ENCODE measurements around the gene DNAJC1. TPM values are rescaled to one million over a fixed set of nuclear protein-coding genes. Genes with fewer than 3 reads are reported as not detected.
A peak's percentile ranks its signal among the peaks of the same experiment; 100 is the strongest.
"Not testable (repeated sequence)": the region's sequence is repeated elsewhere in the genome, so short reads cannot be mapped to it uniquely, and the experiment has no call there.

The DNAJC1 gene
- total RNA-seq, 2 donors from 2014 or later = 22.2 to 27.8 TPM

DNA sequence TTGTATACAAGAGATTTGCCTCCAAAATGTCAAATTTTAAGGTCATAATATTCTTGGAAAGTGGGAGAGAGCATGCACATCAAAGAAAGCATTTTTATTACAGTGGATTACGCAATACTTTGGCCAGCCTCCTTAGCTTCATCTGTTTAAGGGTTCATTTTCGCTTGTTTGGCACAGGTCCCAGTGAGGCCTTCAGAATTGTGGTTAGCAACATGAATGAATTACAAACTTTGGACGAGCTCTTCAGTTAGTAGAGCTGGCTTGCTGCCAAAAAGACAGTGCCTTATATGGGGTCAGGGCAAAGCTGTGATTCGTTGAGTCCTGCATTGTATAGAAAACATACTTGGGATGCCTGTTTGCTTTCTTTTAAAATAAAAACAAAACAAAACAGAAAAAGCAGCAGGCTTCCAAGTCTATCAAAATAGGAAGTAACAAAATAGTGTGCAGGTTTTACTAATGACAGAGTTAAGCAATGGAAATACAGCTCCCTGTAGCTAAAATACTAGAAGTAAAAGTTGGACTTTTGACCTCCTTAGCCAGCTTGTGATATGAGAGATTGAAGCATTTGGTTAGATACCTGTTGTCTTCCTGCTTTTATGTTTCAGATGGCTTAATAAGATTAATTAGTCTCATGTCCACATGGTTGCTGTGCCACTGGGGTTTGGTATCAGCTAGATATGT, 278.7 kb downstream of the DNAJC1 start:
- ATAC-seq (peak; percentile 40 to 70), DNase-seq (ENCODE audit: low spot score in 2 of 2) (peak in 1 of 2 donors; percentile 49)
- Mint-ChIP-seq H3K36me3 (peaks cover 0 to 6% of the 10 kb centered on the region in 2 donors), H3K9me3 (no peaks in the 10 kb centered on the region), H3K27ac (no peak overlapping the region)

DNA sequence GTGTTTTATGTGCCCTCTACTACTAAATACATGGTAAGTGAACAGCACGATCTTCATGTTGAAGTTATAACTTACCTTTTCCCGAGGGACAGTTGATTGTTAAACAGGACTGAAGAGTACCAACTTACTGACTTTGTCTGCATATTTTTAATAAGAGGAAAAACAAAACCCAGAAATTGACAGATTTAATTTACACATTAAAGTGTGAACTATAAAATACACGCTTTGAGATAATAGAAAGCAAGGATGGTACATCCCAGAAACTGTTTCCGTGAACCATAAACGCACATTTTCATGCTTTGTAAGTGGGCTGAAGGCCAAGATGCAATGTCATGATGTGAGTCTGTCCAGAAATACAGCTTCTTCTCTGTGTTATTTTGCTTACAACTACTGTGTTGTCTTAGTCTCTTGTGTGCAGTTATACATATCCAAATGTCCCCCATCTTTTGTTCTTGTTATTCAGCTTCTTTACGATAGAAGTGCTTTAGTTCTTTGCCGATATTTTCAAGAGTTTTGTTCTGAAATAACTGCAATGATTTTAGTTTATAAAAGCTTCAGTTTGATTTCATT, 279.4 kb downstream of the DNAJC1 start:
- H3K36me3 Mint-ChIP-seq = peaks cover 0 to 6% of the 10 kb centered on the region in 2 donors
- no peak for DNase-seq (ENCODE audit: low spot score in 2 of 2)
- no peak for ATAC-seq
- H3K27ac Mint-ChIP-seq = no peak overlapping the region
- no peaks in the 10 kb centered on the region for H3K9me3 Mint-ChIP-seq

DNA sequence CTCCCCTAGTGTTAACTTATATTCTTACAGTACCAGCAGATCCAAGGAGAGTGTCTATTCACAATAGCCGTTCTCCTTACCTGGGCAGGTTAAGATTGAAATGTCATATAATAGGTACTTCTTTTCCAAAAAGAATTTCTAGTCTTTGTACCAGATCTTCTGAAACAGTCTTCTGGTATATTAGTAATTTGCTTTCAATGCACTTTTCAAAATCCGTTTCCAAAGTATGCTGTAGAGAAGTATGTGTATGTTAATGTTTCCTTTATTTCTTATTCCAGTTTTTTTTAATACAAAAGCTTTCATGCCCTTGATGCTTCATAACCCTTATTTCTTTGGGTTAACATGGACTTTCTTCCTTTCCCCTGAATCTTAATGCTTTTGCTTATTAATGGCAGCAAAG, 281.3 kb downstream of the DNAJC1 start:
- H3K9me3 Mint-ChIP-seq = no peaks in the 10 kb centered on the region
- H3K36me3 Mint-ChIP-seq = peaks cover 0 to 2% of the 10 kb centered on the region in 2 donors
- DNase-seq (ENCODE audit: low spot score in 2 of 2) = no peak
- H3K27ac Mint-ChIP-seq = no peak overlapping the region
- no peak for ATAC-seq

DNA sequence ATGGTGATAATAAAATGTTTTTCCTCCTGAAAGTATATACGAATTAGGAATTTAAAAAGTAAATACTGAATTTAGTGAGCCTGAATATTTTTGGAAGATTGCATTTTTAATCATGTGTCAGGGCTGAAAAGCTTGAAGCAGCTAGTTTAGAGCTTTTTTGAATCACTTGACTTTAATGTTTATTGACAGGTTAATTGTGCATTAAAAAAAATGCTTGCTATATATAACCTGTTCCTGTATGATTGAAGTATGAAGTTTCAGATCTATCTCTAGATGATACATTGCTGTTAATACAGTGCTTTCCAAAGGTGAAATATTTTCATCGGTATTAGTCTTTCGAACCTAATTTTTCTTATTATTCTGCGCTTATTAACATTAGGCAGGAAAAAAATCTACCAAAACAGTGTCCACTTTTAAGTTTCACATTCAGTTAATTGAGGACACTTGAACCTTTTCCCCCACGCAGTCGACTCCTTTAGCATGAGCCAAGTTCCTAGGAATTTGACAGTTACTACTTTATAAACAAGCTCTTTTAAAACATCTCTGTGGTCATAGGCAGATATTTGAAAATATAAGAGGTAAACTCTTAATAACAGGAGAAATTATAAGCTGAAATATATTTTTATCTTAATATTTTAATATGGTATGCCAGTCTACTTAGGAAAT, 282.4 kb downstream of the DNAJC1 start:
- no peaks in the 10 kb centered on the region for H3K36me3 Mint-ChIP-seq
- ATAC-seq = no peak
- no peak overlapping the region for H3K27ac Mint-ChIP-seq
- H3K9me3 Mint-ChIP-seq = no peaks in the 10 kb centered on the region
- no peak for DNase-seq (ENCODE audit: low spot score in 2 of 2)

GRCh38 chr10:21720090-21720489, 283.4 kb downstream of the DNAJC1 start:
- peaks cover 0 to 4% of the 10 kb centered on the region in 2 donors for H3K36me3 Mint-ChIP-seq
- ATAC-seq (no peak), DNase-seq (ENCODE audit: low spot score in 2 of 2) (no peak)
- no peaks in the 10 kb centered on the region for H3K9me3 Mint-ChIP-seq
- no peak overlapping the region for H3K27ac Mint-ChIP-seq

GRCh38 chr10:21719502-21719901, 284.0 kb downstream of the DNAJC1 start:
- no peak overlapping the region for H3K27ac Mint-ChIP-seq

GRCh38 chr10:21717437-21718054, 286.0 kb downstream of the DNAJC1 start:
- Mint-ChIP-seq H3K27ac (peak overlapping the region; percentile 39 to 47), H3K36me3 (peaks cover 7 to 11% of the 10 kb centered on the region in 2 donors)
- DNase-seq (ENCODE audit: low spot score in 2 of 2); ATAC-seq; H3K9me3 Mint-ChIP-seq: not testable (repeated sequence)

More at GRCh38 chr10:21719502-21719901, 284.0 kb downstream of the DNAJC1 start:
- ATAC-seq (no peak), DNase-seq (ENCODE audit: low spot score in 2 of 2) (no peak)
- H3K36me3 Mint-ChIP-seq = peaks cover 0 to 6% of the 10 kb centered on the region in 2 donors
- no peaks in the 10 kb centered on the region for H3K9me3 Mint-ChIP-seq

DNA sequence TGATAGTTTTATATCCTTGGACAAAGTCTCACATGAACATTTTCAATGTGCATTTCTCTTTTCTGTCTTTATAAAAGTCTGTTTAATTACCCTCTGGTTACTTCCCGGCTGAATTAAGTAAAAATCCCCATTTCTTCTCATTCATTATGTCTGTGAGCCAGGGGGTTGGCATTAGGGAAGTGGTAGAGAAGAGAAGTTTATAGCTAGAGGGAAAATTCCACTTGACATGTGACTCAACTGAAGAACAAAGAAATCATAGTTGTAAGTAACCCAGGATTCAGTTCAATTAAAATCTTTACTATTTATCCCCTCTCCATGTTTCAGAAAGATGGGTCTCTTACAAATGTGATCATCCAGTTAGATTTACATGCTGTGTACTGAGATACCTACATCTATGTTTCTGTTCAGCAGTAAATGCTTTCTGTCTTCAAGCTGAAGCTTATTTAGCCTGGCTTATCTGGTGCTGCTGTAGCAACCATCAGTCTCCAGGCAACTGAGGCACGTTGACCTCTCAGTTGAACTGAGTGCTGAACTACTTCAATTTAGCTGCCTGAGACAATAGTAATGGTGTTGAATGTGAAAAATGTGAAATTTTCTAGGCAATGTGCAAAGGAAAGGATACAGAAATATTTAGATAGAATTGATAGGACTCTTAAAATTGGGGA, 287.9 kb downstream of the DNAJC1 start:
- ATAC-seq = no peak
- Mint-ChIP-seq H3K9me3 (no peaks in the 10 kb centered on the region), H3K36me3 (peaks cover 7 to 11% of the 10 kb centered on the region in 2 donors), H3K27ac (no peak overlapping the region)
- no peak for DNase-seq (ENCODE audit: low spot score in 2 of 2)

DNA sequence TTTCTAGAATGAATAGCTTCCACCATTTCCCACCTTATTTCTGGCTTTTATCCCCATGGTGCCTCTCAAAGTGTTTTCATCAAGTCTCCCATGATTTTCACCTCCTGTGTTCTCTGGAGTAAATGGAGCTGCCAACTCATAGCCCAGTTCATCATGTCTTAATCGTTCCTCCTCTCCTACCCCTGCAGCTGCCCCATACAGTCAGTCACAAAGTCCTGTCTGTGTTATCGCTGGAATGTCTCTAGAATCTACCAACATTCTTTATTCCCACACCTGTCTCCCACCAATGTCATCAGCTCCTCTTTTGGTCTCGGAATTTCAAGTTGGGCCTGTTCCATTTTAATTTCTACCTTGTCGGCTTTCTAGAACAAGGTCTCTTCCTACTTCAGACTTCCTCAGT, 290.6 kb downstream of the DNAJC1 start:
- Mint-ChIP-seq H3K9me3 (no peaks in the 10 kb centered on the region), H3K27ac (no peak overlapping the region), H3K36me3 (peaks cover 17 to 20% of the 10 kb centered on the region in 2 donors)
- DNase-seq (ENCODE audit: low spot score in 2 of 2) (no peak), ATAC-seq (no peak)

GRCh38 chr10:21707498-21707897, 296.0 kb downstream of the DNAJC1 start:
- Mint-ChIP-seq H3K9me3 (no peaks in the 10 kb centered on the region), H3K27ac (no peak overlapping the region), H3K36me3 (peaks cover 12 to 24% of the 10 kb centered on the region in 2 donors)
- ATAC-seq (peak; percentile 31 to 56), DNase-seq (ENCODE audit: low spot score in 2 of 2) (no peak)

Other genes with a start within 250 kb of the DNAJC1 start
- gene EBLN1, start 214.3 kb upstream of the DNAJC1 start, total RNA-seq = not detected